ENCODE measurements around the gene PPA2.
"Not testable (repeated sequence)": the region's sequence is repeated elsewhere in the genome, so short reads cannot be mapped to it uniquely, and the experiment has no call there.

PPA2 gene

DNA sequence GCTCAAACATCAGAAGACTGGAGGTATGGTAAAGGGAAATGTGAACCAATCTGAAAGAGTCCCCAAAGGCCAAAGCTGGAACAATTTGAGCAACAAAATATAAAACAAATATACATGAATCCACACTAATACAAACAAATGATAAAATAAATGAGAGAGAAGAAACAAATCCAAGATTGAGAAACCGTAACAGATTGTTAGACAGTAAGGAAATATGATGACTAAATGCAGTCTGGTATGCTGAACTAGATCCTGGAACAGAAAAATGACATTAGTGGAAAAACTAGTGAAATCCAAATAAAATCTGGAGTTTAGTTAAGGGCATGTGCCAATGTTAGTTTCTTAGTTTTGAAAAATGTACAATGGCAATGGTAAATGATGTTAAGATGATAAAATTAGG lies 15.9 kb downstream of the PPA2 start:
- no peak for DNase-seq

GRCh38 chr4:105455998-105456397 lies 17.9 kb downstream of the PPA2 start:
- no peak for DNase-seq

DNA sequence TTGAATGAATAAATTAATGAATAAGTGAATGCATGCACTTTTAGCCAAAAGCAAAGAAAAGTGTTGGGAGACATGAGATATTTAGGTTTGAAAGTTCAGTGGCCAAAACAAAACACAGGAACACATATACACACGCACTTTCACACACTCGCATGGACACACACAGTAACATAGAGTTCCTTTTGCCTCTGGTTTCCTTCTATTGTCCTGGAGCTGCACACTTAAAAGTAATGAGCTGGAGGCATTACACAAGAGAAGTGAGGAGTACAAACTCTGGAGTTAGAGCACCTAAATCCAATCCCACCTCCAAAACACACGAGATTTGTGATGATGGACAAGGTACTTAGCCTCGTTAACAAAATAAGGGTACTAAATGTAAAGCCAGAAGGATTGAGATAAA lies 18.7 kb downstream of the PPA2 start:
- DNase-seq, result no peak

DNA sequence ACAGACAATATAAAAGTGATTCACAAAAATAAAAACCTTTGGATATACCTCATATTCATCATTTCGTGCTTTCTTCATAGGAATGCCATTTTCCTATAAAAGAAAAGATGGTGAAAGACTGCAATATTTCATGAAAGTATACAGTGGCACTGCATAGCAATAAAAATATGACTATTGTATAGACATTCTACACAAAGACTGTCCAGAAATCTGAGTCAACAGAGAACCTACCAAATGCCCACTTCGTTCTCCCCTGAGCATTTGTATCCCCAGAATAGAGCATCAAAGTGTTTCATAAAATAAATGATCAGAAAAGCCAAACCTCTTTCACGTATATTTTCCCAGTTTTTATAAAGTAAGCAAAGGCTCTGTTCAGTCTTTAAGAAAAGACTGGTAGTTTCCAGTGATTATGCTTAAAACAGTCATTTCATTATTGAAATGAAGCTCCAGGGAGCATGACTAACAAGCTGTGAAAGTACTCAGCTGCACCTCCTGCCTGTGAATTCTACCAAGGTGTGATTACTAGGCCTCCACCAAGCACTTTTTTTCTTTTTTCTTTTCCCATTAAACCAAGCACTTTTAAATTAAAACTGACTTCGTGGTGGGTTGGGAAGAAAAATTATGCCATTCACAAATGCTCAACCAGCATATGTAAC lies 20.2 kb downstream of the PPA2 start:
- DNase-seq, result no peak

DNA sequence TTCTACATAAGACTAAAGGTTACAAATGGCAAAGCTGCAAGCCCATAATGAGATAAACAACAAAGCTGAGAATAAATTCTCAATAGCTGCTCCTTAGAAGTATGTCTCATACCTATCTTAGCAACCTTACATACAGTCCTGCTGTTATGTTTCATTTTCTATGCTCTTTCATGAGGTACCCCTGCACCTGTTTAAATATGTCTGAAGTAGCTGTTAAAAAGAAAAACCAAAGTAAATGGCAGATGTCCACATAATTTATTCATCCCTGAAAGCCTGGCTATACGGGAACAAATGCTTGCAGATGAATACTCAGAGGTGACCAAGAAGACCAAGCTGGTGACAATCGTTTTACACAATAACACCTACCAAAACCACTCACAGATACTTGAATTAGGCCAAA lies 22.5 kb downstream of the PPA2 start:
- DNase-seq, result no peak

DNA sequence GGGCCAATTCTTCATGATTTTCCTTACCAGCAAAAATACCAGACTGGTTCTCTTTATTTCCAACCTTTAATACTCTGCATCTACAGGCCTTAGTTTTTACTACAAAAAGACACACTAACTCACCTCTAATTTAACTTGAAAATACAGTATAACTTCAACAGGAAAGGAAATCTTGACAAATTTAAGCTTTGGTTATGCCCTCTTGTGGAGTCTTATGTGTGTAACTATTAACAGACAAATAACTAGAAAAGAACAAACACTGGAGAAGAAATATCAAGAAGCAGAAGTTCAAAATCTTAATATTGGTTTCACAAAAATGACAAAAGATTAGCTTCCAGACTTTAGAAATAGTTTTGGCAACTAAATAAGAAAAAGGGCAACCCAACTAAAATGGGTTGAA lies 33.0 kb downstream of the PPA2 start:
- no peak for DNase-seq

- no peak for DNase-seq
Observed at GRCh38 chr4:105437637-105438036, 36.2 kb downstream of the PPA2 start.

DNA sequence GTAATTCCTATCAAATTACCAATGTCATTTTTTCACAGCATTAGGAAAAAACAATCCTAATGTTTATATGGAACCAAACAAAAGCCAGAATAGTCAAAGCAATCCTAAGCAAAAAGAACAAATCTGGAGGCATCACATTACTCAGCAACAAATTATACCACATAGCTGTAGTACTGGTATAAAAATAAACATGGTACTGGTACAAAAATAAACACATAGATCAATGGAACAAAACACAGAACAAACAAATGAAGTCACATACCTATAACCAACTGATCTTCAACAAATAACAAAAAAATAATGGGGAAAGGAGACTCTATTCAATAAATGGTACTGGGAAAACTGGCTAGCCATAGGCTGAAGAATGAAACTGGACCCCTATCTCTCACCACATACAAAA lies 37.4 kb downstream of the PPA2 start:
- no peak for DNase-seq

DNA sequence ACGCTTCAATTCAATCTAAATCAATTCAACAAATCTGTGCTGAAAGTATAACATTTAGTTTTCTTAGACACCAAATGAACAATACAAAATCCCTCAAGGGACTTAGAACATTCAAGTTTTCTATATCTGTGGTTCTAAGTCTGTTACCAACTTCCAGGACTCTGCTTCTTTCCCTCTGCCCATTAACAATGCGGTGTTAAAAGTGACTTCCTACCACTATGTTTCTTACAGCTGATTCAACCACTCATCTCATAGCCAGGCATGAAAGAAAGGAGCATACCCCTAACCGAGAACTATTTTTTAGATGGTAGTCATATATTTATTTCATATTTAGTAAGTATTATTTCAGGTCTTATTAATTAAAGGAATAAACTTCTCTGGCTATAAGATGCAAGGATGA lies 38.9 kb downstream of the PPA2 start:
- no peak for DNase-seq

GRCh38 chr4:105433421-105433820 lies 40.4 kb downstream of the PPA2 start:
- no peak for DNase-seq

DNA sequence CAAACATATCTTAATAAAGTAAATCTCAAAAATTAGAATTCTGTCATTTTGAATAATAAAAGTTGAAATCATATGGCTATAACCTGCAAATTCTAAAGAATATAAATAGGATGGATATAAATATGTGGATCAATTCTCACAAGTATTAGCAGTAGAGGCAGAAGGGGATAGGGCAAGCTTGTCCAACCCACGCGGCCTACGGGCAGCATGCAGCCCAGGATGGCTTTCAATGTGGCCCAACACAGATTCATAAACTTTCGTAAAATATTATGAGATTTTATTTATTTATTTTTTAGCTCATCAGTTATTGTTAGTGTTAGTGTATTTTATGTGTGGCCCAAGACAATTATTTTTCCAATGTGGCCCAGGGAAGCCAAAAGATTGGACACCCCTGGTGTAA lies 41.4 kb downstream of the PPA2 start:
- no peak for DNase-seq

DNA sequence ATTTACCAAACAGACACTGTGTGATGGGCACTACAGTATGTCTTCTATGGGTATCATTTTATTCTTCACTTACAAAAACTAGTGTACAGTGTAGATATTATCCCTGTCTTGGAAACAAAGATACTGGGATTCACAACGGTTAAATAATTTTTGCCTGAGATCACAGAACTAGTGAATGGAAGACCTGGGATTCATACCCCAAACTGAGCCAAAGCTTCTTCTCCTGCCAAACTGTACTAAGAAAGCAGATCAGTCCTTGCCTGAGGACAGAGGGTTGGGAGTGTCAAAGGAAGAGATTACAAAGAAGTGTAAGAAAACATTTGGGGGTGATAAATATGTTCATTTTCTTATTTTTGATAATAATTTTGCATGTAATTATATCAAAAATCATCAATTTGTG lies 43.1 kb downstream of the PPA2 start:
- no peak for DNase-seq

DNA sequence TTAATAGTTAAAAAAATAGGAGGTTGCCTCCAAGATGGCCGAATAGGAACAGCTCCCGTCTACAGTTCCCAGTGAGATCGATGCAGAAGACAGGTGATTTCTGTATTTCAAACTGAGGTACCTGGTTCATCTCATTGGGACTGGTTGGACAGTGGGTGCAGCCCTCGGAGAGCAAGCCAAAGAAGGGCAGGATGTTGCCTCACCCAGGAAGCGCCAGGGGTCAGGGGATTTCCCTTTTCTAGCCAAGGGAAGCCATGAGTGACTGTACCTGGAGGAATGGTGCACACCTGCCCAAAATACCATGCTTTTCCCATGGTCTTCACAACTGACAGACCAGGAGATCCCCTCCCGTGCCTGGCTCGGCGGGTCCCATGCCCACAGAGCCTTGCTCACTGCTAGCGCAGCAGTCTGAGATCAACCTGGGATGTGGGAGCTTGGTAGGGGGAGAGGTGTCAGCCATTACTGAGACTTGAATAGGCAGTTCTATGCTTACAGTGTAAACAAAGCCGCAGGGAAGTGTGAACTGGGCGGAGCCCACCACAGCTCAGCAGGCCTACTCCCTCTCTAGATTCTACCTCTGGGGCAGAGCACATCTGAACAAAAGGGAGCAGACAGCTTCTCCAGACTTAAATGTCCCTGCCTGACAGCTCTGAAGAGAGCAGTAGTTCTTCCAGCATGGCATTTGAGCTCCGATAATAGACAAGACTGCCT lies 47.5 kb downstream of the PPA2 start:
- no peak for DNase-seq

- no peak for DNase-seq
Observed at GRCh38 chr4:105422207-105422920, 51.5 kb downstream of the PPA2 start.

- DNase-seq, result no peak
Observed at GRCh38 chr4:105417624-105418023, 56.2 kb downstream of the PPA2 start.

GRCh38 chr4:105415281-105415744 lies 58.5 kb downstream of the PPA2 start:
- DNase-seq, result no peak

DNA sequence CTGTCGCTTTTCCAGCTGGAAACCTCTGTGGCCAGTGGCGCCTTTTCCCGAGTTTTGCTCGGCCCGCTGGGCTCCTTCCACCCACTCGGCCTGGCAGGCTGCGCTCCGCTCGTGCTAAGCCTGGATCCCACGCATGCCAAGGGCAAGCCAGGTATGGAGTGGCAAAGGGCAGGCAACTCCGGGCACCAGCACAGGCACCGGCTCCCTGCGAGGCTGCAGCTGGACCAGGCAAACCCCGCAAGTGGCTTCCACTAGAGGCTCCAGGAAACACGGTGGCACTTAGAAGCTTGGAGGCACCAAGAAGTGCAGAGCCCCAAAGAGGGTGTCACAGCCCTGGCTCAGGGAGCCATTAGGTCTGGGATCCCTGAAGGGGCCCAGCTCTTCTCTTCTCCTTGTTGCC lies 59.5 kb downstream of the PPA2 start:
- no peak for DNase-seq

GRCh38 chr4:105409135-105409534 lies 64.7 kb downstream of the PPA2 start:
- DNase-seq, result not testable (repeated sequence)

DNA sequence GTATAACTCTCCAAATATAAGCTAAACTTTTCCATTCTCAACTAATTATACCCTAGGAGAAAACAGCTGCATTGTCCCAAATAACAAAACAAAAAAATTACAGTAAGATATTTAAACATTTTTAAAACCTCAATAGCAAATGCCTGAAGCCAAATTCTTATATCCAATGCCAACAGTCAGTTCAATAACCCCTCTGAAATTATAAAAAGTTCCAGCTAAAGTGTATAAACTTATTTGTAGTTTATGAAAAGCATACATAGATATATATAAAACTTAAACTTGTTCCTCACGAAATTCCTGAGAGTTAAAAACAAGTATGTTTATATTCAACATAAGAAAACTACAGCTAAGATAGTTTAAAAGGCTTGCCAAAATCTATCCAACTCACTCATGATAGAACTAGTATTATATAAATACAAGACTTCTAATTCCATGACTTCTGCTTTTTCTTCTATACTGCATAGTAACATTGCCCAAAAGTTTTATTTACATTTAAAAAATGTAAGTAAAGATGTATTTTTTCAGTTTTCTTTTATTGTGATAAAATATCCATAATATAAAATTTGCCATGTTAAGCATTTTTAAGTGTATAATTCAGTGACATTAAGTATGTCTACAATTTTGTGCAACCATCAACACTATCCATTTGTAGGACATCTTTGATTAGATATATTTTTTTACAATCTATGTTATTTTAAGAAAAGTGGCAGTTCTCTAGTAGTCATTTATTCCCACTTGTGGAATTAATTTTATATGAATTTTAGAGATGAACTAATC lies 72.8 kb downstream of the PPA2 start:
- DNase-seq, result no peak

DNA sequence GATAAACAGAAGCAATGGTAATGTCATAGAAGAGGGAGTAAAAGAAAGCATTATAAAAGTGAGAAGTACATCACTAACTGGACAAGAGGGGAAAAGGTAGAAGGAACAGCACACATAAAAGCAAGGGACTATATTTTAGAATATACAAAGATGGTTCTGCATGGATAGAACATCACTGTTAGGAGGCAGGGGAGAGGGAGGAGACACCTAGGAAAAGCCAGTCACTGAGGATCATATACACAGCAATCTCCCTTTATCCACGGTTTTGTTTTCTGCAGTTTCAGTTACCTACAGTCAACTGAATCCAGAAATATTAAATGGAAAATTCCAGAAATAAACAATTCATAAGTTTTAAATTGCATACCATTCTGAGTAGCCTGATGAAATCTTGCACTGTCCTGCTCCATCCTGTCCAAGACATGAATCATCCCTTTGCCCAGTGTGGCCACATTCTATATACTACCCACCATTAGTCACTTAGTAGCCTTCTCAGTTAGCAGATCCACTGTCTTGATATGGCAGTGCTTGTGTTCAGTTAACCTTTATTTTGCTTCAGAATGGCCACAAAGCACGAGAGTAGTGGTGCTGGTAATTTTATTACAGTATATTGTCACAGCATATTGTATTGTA lies 74.2 kb downstream of the PPA2 start:
- DNase-seq, result no peak

DNA sequence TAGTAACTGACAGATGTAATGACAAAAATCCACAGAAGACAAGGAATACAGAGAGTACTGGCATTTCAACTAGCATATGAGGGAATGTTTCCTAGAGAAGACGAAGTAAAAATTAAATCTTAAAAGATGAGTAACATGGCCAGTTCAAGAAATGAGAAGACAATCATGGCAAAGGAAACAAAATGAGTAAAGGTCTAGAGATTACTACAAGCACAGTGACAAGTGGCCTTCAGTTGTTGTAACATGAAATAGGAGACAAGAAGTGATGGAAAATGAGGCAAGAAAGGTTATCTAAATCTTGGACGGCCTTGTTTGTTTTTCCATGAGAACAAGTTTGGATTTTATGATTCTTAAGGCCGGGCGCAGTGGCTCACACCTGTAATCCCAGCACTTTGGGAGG lies 81.0 kb downstream of the PPA2 start:
- no peak for DNase-seq

- no peak for DNase-seq
Observed at GRCh38 chr4:105389167-105389566, 84.7 kb downstream of the PPA2 start.

GRCh38 chr4:105387466-105387865 lies 86.4 kb downstream of the PPA2 start:
- no peak for DNase-seq
